Activated T-helper 2 cell treated with anti-CD3 and anti-CD28 coated beads, Interferon-gamma antibody, Interleukin-2, Interleukin-4, amounts not matched to agents 10 μg/mL and 5 μg/mL and 100 μg/mL, durations not matched to agents 14 hours and 24 hours and 36 hours (primary cell): Measurements from ENCODE around the gene IP6K3. TPM values are rescaled to one million over a fixed set of nuclear protein-coding genes. Genes with fewer than 3 reads are reported as not detected.
A peak's percentile ranks its signal among the peaks of the same experiment; 100 is the strongest.

Experiments
- DNase-seq: peaks from one replicate; pipeline ENCODE4 v3.0.0; 2021; ENCODE audit warnings: low spot score
- H3K27ac Mint-ChIP-seq: one replicate; pipeline ENCODE4 v1.8.0; 2021; ENCODE audit warnings: mixed read lengths
- H3K27me3 Mint-ChIP-seq: one replicate; pipeline ENCODE4 v1.8.0; 2021; ENCODE audit warnings: low read depth, mixed read lengths
- H3K36me3 Mint-ChIP-seq: one replicate; pipeline ENCODE4 v1.8.0; 2021; ENCODE audit warnings: low read depth, mixed read lengths
- H3K4me1 Mint-ChIP-seq: one replicate; pipeline ENCODE4 v1.8.0; 2021; ENCODE audit warnings: low read depth, mixed read lengths
- H3K4me3 Mint-ChIP-seq: one replicate; pipeline ENCODE4 v1.8.0; 2021; ENCODE audit warnings: low read depth, mild to moderate bottlenecking, moderate library complexity, mixed read lengths
- H3K9me3 Mint-ChIP-seq: one replicate; pipeline ENCODE4 v1.8.0; 2021; ENCODE audit warnings: mixed read lengths
- intact Hi-C: fragments of 100-400 bp; cut with micrococcal nuclease; formaldehyde crosslinking; loops from one replicate; pipeline ENCODE4 v1.15.1; 2023
- total RNA-seq: library from RNA; stranded (reverse); gene quantifications from 2 replicates; pipeline ENCODE4 v1.2.3, GENCODE V29; 2022

IP6K3 gene
- total RNA-seq, 1 donor from 2014 or later: not detected

DNA sequence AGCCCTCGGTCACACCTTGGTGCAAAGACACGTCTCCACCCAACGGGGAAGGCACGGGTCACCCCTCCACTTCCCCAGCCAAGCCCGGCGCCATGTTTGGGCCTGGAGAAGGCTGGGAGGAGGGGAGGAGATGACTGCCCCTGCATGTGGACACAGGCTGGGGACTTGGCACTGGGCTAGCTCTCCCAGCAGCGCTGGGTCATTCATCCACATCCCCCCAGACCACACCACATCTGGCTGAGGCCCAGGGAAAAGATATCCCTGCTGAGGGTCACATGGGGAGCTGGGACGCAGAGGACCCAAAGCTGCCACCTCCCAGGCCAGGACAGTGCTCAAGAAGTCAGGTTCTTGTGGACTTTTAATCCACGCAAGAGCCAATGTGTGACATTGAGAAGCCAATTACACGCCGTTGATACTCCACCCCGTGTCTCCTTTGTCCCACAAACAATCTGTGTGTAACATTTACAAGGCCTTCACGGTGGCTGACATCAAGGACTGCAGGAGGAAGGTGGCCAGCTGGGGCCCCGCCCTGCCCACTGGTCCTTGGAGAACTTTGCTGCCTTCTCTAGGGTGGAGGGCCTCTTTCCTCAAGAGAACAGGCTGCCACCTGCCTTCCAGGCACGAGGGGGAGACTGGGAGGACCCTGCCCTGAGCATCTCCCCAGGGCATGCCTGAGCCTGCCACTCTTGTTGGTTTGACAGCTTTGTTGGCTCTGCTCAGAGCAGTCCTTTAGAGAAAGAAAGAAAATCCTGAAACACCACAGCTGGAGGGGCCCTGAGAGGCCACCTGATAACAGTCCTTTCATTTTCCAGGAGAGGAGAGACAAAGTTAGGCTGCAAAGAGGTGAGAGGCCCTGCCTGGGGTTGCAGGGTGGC, 5.3 kb upstream of the IP6K3 start:
- DNase-seq: no peak
- Mint-ChIP-seq H3K36me3 (no peaks in the 10 kb centered on the region), H3K9me3 (no peaks in the 10 kb centered on the region), H3K4me3 (no peak overlapping the region), H3K27ac (no peak overlapping the region), H3K27me3 (no peaks in the 10 kb centered on the region), H3K4me1 (no peaks in the 10 kb centered on the region)
- intact Hi-C loops: no loop called here

DNA sequence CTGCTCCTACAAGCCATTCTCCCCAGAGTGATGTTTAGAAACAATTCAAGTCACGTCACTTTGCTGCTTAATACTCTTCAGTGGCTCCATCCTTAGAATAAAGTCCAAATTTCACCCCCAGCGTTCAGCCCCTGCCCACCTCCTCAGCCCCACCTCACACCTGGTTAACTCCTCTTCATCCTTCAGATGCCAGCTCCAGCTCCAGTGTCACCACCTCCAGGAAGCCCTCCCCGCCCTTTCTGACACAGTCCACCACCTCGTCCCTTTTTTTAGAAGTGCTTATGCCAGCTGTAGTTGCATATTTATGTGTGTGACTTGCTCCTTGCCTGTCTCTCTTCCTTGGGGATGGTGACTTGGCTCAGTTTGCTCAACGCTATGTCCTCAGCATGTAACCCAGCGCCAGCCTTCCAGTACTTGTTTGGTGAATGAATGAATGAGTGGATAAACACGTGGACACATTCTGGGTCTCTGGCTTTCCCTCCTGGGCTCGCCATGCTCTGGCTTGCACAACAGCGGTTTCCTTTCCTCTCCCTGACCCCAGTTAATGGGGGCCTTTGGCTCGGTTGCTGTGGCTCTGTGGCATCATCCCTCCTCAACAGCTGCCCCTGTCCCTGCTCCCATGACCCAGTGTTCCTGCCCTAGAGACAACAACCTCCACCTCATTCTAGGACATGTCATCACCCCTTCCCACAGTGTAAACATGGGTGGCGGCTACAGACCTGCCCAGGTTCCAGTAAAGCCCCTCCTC, 3.7 kb upstream of the IP6K3 start:
- H3K27ac Mint-ChIP-seq: no peak overlapping the region
- no peaks in the 10 kb centered on the region for H3K36me3 Mint-ChIP-seq
- DNase-seq: no peak
- no peaks in the 10 kb centered on the region for H3K9me3 Mint-ChIP-seq
- intact Hi-C loops: no loop called here
- no peaks in the 10 kb centered on the region for H3K4me1 Mint-ChIP-seq
- H3K27me3 Mint-ChIP-seq: no peaks in the 10 kb centered on the region
- no peak overlapping the region for H3K4me3 Mint-ChIP-seq

- no peaks in the 10 kb centered on the region for H3K36me3 Mint-ChIP-seq
- H3K27ac Mint-ChIP-seq: no peak overlapping the region
- H3K9me3 Mint-ChIP-seq: no peaks in the 10 kb centered on the region
- H3K4me3 Mint-ChIP-seq: no peak overlapping the region
- intact Hi-C loops: no loop called here
- no peaks in the 10 kb centered on the region for H3K27me3 Mint-ChIP-seq
- DNase-seq: no peak
- H3K4me1 Mint-ChIP-seq: no peaks in the 10 kb centered on the region
Observed at GRCh38 chr6:33749401-33749800, 2.7 kb upstream of the IP6K3 start.

DNA sequence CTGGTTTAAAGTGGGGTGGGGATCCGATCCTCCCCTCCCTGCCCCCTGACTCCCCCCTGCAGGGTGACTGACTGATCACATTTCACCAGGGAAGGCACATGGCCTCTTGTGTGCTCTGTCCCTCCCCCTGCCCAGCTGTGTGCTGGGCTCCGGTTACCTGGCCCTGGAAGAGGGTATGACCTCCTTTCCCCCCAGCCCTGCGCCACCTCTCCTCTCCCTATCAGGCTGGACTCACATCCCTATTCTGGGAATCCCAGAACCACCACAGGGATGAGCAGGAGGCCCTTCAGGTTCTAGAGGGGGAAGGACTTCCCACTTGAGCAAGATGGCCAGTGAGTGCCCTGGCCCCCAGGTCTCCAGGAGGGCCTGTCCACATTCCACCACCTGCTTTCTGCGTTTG, 2.1 kb upstream of the IP6K3 start:
- H3K27ac Mint-ChIP-seq: no peak overlapping the region
- peaks cover 2% of the 10 kb centered on the region for H3K4me1 Mint-ChIP-seq
- no peaks in the 10 kb centered on the region for H3K36me3 Mint-ChIP-seq
- intact Hi-C loops: no loop called here
- H3K4me3 Mint-ChIP-seq: no peak overlapping the region
- peaks cover 3% of the 10 kb centered on the region for H3K27me3 Mint-ChIP-seq
- no peaks in the 10 kb centered on the region for H3K9me3 Mint-ChIP-seq
- DNase-seq: no peak

GRCh38 chr6:33747823-33748222, 1.1 kb upstream of the IP6K3 start:
- intact Hi-C loops: no loop called here
- Mint-ChIP-seq H3K36me3 (no peaks in the 10 kb centered on the region), H3K4me1 (peaks cover 2% of the 10 kb centered on the region), H3K27me3 (peaks cover 8% of the 10 kb centered on the region), H3K4me3 (no peak overlapping the region), H3K27ac (no peak overlapping the region), H3K9me3 (no peaks in the 10 kb centered on the region)
- no peak for DNase-seq

DNA sequence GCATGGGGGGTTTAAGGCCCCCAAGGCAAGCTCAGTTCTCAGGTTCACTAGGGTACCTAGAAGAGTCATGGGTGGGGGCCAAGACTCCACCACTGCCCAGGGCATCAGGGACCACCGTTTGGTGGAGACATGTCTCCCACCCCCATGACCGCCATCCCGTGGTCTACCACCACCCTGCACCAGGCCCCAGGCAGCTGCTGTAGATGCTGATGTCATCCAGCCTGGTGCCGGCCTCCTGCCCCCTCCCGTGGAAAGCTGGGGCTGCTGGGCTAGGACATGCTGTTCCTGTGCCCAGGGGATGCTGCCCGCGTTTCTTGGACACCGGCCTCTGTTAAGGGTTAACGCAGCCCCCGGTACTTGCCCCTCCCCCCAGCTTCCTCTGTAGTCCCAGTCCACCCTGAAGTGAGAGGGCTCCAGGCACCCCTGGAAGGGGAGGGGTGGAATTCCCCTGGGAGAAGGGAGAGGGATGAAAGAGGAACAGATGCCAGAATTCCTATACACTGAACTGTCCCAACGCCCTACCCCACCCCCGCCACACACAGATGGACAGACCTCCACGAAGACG, 587 bp downstream of the IP6K3 start:
- peaks cover 14% of the 10 kb centered on the region for H3K27me3 Mint-ChIP-seq
- H3K9me3 Mint-ChIP-seq: no peaks in the 10 kb centered on the region
- H3K4me1 Mint-ChIP-seq: peaks cover 2% of the 10 kb centered on the region
- DNase-seq: no peak
- H3K27ac Mint-ChIP-seq: no peak overlapping the region
- H3K36me3 Mint-ChIP-seq: no peaks in the 10 kb centered on the region
- intact Hi-C loops: no loop called here
- no peak overlapping the region for H3K4me3 Mint-ChIP-seq

DNA sequence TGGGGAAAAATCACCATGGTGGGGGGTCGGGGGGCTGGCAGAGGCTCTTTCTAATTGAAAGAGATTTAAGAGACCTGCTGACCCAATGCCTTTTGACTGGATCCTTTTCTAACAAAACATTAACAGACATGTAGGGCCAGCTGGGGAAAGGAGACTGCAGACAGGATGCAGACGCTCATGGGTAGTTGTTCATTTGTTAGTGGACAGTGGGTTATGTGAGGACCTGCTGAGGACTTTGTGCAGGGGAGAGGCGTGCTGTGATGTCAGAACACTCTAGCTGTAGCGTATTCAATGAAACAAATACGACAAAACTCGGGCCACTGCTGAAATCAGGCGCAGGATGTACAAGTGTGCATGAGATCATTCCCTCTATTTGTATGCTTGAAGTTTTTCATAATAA, 1.2 kb downstream of the IP6K3 start:
- no peak for DNase-seq
- no peaks in the 10 kb centered on the region for H3K9me3 Mint-ChIP-seq
- H3K36me3 Mint-ChIP-seq: no peaks in the 10 kb centered on the region
- peaks cover 2% of the 10 kb centered on the region for H3K4me1 Mint-ChIP-seq
- no peak overlapping the region for H3K27ac Mint-ChIP-seq
- H3K4me3 Mint-ChIP-seq: no peak overlapping the region
- intact Hi-C loops: no loop called here
- peaks cover 14% of the 10 kb centered on the region for H3K27me3 Mint-ChIP-seq

DNA sequence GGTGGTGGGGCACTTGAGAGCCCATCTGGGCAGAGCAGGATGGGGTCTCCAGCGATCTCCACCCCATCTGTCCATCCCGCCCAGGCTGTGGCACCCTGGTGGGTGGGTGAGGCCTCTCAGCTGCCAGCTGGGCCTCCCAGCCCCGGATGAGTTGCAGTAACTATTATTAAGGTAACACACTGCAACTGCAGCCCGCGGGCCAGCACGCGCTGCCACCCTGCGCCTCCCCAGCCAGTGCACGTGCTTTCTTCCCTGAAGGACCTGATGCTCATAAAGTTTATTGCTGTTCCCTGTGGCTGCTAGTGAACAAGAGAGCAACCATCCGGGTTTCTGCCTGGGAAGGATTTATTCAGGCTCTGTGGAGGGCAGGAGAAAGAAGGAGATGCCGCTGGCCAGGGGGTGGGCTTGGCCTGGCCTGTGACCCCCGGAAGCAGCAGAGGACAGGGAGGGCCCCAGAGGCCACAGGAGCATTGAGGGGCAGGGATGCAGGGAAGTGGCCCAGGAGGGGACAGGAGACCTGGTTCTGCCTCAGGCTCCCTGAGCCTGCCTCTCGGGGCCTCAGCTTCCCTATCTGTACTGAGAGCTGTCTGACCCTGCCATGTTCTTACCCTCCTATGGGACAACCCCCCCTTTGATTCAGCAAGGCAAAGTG, 1.7 kb downstream of the IP6K3 start:
- Mint-ChIP-seq H3K9me3 (no peaks in the 10 kb centered on the region), H3K4me3 (no peak overlapping the region), H3K27me3 (peaks cover 14% of the 10 kb centered on the region), H3K4me1 (peaks cover 2% of the 10 kb centered on the region), H3K36me3 (no peaks in the 10 kb centered on the region), H3K27ac (no peak overlapping the region)
- DNase-seq: no peak
- intact Hi-C loops: no loop called here

DNA sequence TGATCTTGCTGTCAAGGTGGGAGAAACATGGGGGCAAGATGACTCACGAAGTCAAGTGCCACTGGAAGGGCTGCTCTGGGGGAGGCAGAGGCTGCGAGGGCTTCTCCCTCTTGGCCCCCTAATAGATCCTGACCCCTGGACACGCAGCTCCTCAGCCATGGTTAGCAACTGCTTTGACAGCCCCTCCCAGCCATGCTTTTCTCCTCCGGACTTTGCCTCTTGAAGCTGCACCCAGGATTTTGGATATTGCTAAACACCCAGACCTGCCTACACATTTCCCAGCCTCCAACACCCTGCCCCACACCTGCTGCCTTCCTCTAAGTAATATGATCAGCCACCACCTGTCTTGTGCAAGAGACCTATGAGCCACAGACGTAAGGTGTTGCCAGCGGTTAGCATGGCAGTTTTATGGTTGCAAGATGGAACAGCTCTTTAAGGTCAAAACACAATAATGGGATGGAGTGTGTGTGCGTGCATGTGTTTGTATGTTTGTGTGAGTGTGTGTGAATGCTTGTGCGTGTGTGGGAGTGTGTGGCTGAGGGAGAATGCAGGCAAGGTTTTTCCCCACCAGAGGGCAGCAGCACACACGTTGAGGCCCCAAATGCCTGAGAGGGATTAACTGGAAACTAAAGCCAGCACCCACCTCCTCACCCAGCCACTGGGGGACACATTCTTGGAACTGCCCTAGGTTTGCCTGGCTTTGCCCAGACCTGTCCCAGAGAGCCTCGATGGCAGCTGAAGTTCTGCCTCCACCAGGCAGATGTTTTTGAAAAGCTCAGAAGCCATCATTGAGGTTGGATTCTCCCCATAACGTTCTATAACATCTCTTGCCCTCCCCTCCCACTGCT, 2.5 kb downstream of the IP6K3 start:
- peak; percentile 53 for DNase-seq
- intact Hi-C loops: no loop called here
- Mint-ChIP-seq H3K9me3 (no peaks in the 10 kb centered on the region), H3K4me3 (no peak overlapping the region), H3K27me3 (peaks cover 14% of the 10 kb centered on the region), H3K27ac (no peak overlapping the region), H3K4me1 (peaks cover 2% of the 10 kb centered on the region), H3K36me3 (no peaks in the 10 kb centered on the region)

GRCh38 chr6:33742837-33743236, 3.9 kb downstream of the IP6K3 start:
- peaks cover 14% of the 10 kb centered on the region for H3K27me3 Mint-ChIP-seq
- H3K4me1 Mint-ChIP-seq: peaks cover 2% of the 10 kb centered on the region
- H3K36me3 Mint-ChIP-seq: no peaks in the 10 kb centered on the region
- no peak overlapping the region for H3K4me3 Mint-ChIP-seq
- intact Hi-C loops: no loop called here
- H3K9me3 Mint-ChIP-seq: no peaks in the 10 kb centered on the region
- no peak for DNase-seq
- H3K27ac Mint-ChIP-seq: no peak overlapping the region

DNA sequence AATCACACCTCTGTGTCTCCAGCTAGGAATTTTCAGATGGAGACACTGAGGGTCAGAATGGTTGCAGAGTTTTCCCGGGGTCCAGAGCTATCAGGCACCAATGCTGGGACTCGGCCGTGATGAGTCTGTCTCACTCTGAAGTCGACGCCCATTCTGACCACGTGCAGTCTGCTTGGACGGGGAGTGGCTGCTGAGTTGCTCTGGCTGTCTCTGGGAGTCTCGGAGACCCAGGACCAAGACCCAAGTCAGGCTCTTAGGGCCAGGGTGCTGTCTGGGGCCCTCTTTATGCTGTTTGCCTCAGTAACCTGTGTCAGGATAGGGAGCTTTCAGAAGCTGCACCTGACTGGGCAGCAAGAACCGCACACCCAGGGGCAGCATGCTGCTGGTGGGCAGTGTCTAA, 4.6 kb downstream of the IP6K3 start:
- Mint-ChIP-seq H3K9me3 (no peaks in the 10 kb centered on the region), H3K27me3 (peaks cover 14% of the 10 kb centered on the region), H3K27ac (no peak overlapping the region), H3K36me3 (no peaks in the 10 kb centered on the region), H3K4me3 (no peak overlapping the region), H3K4me1 (peaks cover 2% of the 10 kb centered on the region)
- no peak for DNase-seq
- intact Hi-C loops: no loop called here

DNA sequence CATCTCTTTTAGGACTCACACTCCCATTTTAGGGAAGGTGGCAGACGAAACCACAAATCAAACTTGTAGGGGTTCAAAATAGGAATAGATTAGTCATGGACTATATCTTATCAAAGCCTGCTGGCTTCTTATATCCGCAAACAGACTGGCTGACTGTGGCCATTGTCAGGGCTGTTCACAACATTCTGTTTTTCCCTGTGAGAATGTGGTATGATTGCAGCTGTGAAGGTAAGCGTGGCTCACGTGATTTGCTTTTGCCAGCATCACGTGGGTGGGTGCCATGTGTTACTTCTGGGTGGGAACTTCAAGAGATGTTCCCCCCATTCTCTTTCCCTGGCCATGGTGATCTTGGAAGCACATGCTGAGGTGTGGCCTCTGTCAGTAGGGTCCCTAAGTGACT, 5.9 kb downstream of the IP6K3 start:
- Mint-ChIP-seq H3K27ac (no peak overlapping the region), H3K36me3 (no peaks in the 10 kb centered on the region), H3K9me3 (no peaks in the 10 kb centered on the region), H3K27me3 (peaks cover 14% of the 10 kb centered on the region), H3K4me3 (no peak overlapping the region), H3K4me1 (peaks cover 2% of the 10 kb centered on the region)
- intact Hi-C loops: no loop called here
- DNase-seq: no peak
